Measurements from ENCODE around the gene STXBP4.

DNA sequence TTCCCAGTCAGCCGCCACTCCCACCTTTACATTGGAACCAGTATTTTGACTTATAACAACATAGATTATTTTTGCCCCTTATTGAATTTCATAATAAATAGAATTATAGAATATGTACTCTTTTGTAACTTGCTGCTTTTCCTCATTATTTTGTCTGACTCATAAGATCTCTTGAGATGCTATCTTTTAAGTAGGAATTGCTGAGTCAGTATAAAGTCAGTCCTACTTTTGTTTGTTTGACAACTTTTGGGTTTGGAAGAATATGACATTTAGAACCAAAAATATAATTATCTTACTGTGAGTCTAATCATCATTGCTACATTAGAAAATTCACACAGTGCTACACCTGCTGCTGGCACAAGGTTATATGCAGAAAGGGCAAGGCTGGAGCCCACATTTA lies 69.7 kb downstream of the STXBP4 start:
- TF ChIP-seq, protein P1, sequence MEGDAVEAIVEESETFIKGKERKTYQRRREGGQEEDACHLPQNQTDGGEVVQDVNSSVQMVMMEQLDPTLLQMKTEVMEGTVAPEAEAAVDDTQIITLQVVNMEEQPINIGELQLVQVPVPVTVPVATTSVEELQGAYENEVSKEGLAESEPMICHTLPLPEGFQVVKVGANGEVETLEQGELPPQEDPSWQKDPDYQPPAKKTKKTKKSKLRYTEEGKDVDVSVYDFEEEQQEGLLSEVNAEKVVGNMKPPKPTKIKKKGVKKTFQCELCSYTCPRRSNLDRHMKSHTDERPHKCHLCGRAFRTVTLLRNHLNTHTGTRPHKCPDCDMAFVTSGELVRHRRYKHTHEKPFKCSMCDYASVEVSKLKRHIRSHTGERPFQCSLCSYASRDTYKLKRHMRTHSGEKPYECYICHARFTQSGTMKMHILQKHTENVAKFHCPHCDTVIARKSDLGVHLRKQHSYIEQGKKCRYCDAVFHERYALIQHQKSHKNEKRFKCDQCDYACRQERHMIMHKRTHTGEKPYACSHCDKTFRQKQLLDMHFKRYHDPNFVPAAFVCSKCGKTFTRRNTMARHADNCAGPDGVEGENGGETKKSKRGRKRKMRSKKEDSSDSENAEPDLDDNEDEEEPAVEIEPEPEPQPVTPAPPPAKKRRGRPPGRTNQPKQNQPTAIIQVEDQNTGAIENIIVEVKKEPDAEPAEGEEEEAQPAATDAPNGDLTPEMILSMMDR (IDR thresholded peaks at IDR 0.05), result no peak
- no peak for TF ChIP-seq POLR2A (IDR thresholded peaks at IDR 0.05)
